ENCODE results near the gene NDUFB11. TPM values are rescaled to one million over a fixed set of nuclear protein-coding genes. Genes with fewer than 3 reads are reported as not detected.

Gene NDUFB11
- polyA plus RNA-seq, 1 donor: 81.4 TPM

Other genes with a start within 250 kb of the NDUFB11 start
- 9.3 TPM for gene JADE3, start 232.3 kb downstream of the NDUFB11 start, polyA plus RNA-seq
- 170 TPM for gene RGN, start 66.3 kb downstream of the NDUFB11 start, polyA plus RNA-seq
- gene RBM10, start 519 bp upstream of the NDUFB11 start, polyA plus RNA-seq: 39.5 TPM
- gene UBA1, start 49.1 kb upstream of the NDUFB11 start, polyA plus RNA-seq: 162 TPM
- gene CDK16, start 74.0 kb upstream of the NDUFB11 start, polyA plus RNA-seq: 65.2 TPM
- gene USP11, start 88.3 kb upstream of the NDUFB11 start, polyA plus RNA-seq: 57.6 TPM
- 0.27 TPM for gene ZNF157, start 225.9 kb upstream of the NDUFB11 start, polyA plus RNA-seq